AG09309 (cell line): Measurements from ENCODE around the gene FAM50A.

Experiments used
- DNase-seq: peaks from one replicate; pipeline ENCODE4 v3.0.0-alpha.2; 2010; ENCODE audit warnings: low read depth
- H3K4me3 ChIP-seq: 2 replicates; pipeline ENCODE4 v1.5.1; 2011; ENCODE audit warnings: mild to moderate bottlenecking, low read depth, low read length, moderate library complexity; ENCODE audit not compliant: control insufficient read depth
- CTCF ChIP-seq: IDR thresholded peaks from 2 replicates; pipeline ENCODE4 v1.5.1; 2011; ENCODE audit warnings: mild to moderate bottlenecking, low read depth, low read length, inconsistent platforms; ENCODE audit not compliant: insufficient read depth, control insufficient read depth; ENCODE audit errors: missing control alignments

Gene FAM50A

DNA sequence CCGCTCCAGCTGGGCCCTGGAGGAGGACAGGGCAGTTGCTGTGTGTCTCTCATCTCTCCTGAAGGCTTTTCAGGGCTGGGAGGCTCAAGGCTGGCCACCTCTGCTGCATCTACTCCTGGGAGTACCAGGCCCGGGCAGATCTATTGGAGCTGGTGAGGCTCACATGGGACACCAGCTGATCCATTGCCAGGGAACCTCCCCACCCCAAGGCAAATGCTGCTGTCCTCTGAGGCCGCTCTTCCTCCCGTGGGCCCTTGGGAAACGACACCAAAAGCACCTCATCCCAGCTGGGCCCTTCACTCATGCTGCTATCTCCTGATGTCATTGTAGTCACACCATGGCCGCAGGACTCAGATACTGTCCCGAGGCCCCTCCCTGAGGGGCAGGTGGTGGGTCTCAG is 38.8 kb downstream of the FAM50A start:
- no peak for TF ChIP-seq CTCF
- H3K4me3 ChIP-seq, result no peak overlapping the region
- no peak for DNase-seq

DNA sequence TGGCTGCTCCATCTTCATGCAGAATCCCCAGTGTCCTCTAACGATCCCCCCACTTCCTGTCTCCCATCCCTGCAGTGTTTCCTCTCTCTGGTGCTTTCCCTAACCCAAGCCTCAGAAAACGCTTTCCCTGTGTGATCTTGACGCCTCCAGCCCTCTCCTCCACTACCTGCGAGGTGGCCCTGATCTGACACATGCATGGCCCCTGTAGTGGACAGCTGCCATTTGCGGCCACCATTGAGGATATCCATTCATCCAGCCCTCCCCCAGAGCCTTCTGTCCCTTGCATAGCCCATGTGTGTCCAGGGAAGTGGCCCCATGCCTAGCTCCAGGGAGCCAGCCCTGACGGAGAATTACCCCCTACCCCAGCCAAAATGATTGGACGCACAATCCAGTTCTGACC is 39.4 kb downstream of the FAM50A start:
- no peak for DNase-seq
- no peak for TF ChIP-seq CTCF

DNA sequence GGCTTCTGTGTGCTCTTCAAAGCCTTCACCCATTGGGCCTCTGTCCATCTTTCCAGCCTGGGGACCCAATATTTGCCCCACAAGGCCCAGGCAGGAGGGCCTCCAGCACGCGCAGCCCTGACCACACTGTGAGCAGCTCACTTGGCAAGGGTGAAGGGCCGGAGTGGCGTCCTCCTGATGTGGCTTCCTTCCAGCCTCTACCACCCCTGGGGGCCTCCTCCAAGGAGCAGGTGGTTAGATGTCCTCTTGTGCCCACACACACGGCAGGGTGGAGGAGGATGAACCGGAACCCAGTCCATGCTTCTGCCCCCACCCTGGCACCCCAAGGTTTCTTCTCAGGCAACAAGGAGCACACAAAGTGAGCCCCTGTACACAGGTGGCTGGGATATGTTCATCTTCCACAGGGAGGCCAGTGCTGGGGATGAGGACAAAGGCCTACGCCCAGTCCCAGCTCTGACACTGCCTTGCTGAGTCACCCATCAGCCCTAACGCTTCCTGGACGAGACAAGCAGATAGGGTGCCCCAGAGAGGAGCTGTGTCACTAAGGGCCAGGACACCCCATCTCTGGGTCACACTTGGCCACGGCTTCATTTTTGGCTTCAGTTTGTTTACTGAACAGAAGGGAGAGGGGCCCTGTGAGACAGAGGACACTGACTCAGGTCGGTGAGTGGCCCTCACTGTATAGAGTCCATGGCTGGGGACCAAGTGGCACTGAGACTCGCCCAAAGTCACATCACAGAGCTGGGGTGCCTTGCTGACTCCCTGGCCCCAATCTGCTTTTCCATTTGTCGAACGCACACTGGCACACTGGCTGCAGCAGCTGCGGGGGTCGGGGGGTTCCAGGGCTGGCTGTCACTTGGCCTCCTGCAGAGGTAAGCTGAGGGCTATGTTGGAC is 40.6 kb downstream of the FAM50A start:
- DNase-seq, result no peak
- no peak overlapping the region for H3K4me3 ChIP-seq
- no peak for TF ChIP-seq CTCF

More for the DNA sequence above, 39.4 kb downstream of the FAM50A start:
- H3K4me3 ChIP-seq, result no peak overlapping the region

DNA sequence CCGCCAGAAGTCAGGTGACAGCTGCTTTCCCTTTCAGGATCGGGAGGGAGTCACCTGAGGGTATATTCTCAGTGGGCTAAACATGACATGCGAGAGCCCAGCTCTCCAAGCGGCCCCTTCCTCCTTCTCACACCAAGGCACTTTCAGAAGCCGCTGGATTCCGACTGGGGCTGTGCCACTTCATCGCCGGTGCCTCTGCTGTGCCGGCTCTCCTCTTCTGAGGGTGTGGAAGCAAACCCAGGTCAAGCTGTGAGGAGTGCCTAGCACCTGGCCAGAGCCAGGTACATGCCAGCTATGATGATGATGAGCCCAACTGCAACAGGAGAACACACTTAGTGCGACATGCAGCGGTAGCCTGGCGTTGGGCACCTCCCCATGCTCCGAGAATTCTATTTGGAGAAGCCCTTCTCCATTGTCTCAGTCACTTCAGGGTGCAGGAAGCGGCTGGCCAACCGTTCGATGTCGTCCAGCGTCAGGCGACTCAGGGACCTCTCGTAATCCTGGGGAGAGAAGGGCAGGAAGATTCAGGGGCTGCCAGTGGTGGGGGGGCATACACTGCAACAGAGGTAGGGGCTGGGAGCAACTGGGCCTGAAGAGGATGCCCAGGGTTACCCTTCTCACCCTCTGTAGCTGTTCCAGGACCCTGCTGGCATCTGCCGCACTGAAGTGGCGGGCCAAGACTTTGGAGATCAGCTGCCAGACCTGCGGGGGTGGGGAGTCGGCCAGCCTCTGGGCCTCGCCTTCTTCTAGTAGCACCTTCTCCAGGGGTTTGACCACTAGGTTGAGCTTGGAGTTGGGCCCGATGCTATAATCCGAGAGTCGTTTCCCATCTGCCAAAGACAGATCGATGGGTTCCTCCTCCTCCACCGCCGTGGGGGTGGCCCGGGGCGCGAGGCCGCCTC is 41.5 kb downstream of the FAM50A start:
- DNase-seq, result no peak
- peak overlapping the region; percentile 56 for H3K4me3 ChIP-seq
- no peak for TF ChIP-seq CTCF

DNA sequence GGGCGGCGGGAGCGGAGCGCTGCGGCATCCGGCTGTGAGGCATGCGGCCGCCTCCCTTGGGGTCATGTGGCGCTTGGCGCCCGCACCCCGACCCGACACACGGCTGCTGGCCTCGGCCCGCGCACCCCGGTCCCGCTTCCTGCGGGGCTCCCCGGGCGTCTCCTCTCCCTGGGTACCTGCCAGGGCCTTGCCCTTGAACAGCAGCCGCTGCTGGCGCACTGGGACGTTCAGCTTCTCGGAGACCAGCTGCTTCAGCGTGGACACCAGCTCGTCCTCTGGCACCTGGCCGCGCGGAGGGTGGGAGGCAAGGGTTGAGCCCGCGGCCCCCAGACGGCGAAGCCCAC is 42.1 kb downstream of the FAM50A start:
- H3K4me3 ChIP-seq, result peak overlapping the region; percentile 56
- TF ChIP-seq CTCF, result no peak
- no peak for DNase-seq

GRCh38 chrX:154486396-154487207 is 42.7 kb downstream of the FAM50A start, which contains the start of gene UBL4A:
UBL4A (minus strand) TSS chrX:154486615; CDS start chrX:154486584, 31 bp downstream.
- no peak for DNase-seq
- TF ChIP-seq CTCF, result no peak
- peak within 1 kb of the TSS; percentile 56 for H3K4me3 ChIP-seq
